Thyroid gland (tissue), 4 donors: ENCODE results near the gene COASY. TPM values are rescaled to one million over a fixed set of nuclear protein-coding genes. Genes with fewer than 3 reads are reported as not detected.

Source experiments
- DNase-seq, 2 donors: peaks; one replicate each; pipeline ENCODE4 v3.0.0-alpha.2; 2019
- H3K27ac ChIP-seq, 3 donors: fragments of 200-600 bp; sonication (generic); 1 replicate in 2 of 3; 2 replicates in 1 of 3; pipeline ENCODE4 v1.5.1; 2016 to 2019; ENCODE audit warnings: mild to moderate bottlenecking in 1 of 3, moderate library complexity in 1 of 3
- H3K27me3 ChIP-seq: fragments of 200-600 bp; sonication (generic); one replicate; pipeline ENCODE4 v1.5.1; 2019
- H3K36me3 ChIP-seq, 2 donors: fragments of 200-600 bp; sonication (generic); one replicate each; pipeline ENCODE4 v1.5.1; 2016 to 2019
- H3K4me1 ChIP-seq, 2 donors: fragments of 200-600 bp; sonication (generic); one replicate each; pipeline ENCODE4 v1.5.1; 2017 to 2019
- H3K4me3 ChIP-seq, 3 donors: fragments of 200-600 bp; sonication (generic); replicated peaks in 1 of 3; 1 replicate in 2 of 3; 2 replicates in 1 of 3; pipeline ENCODE4 v1.5.1; 2016; ENCODE audit warnings: mild to moderate bottlenecking in 1 of 3
- H3K9me3 ChIP-seq: fragments of 200-600 bp; sonication (generic); one replicate; pipeline ENCODE4 v1.5.1; 2017
- POLR2A ChIP-seq, 2 donors: fragments of 450-650 bp; IDR thresholded peaks; one replicate each; pipeline ENCODE4 v1.6.1; 2017; ENCODE audit warnings: antibody characterized with exemption in 2 of 2, mild to moderate bottlenecking in 2 of 2, moderate library complexity in 1 of 2
- WGBS, 2 donors: methylation state at CpG; one replicate each; pipeline ENCODE4 v1.1.5; 2017; 5-methylcytosine and 5-hydroxymethylcytosine counted together
- intact Hi-C: fragments of 100-400 bp; cut with DNase I; formaldehyde crosslinking; loops from one replicate; pipeline ENCODE4 v1.15.1; 2023
- total RNA-seq, 4 donors: library from RNA; depleted of rRNA; stranded (reverse); fragments of >200 nt; gene quantifications; one replicate each; pipeline ENCODE4 v1.2.3, GENCODE V29; 2016
- TF ChIP-seq, protein P1 (sequence below), 6 experiments: fragments of 200-600 bp in 3 of 6; fragments of 450-650 bp in 3 of 6; sonication (generic) in 3 of 6; IDR thresholded peaks; one replicate each; pipeline ENCODE4 v1.5.1; 2016 to 2019; ENCODE audit warnings: antibody characterized with exemption in 6 of 6, mild to moderate bottlenecking in 2 of 6, inconsistent platforms in 1 of 6, moderate library complexity in 1 of 6

COASY gene
- total RNA-seq, 4 donors from 2014 or later, result 32.7 to 60.9 (median 48.7) TPM

DNA sequence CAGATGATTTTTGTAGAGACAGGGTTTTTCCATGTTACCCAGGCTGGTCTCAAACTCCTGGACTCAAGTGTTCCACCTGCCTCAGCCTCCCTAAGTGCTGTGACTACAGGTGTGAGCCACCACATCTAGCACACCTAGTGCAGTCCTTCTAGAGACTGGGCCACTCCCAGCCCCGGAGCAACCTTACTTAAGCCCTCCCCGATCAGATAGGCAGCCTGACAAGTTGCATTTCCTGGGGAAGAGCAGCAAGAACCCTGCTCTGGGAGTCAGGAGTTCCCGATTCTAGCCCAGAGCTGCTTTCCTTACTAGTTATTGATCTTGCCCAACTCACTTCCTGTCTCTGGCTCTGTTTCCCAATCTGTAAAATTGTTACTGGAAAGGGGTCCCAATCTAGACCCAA, 32.9 kb upstream of the COASY start:
- no peaks in the 10 kb centered on the region for H3K27me3 ChIP-seq
- no peak for DNase-seq
- intact Hi-C loops, result loop anchor here (5.0 kb wide), 1 partner anchor 207 kb away; no protein-coding TSS in a partner anchor
- no peak overlapping the region for H3K27ac ChIP-seq
- H3K36me3 ChIP-seq, result no peaks in the 10 kb centered on the region
- peaks cover 6 to 36% of the 10 kb centered on the region in 2 donors for H3K4me1 ChIP-seq
- WGBS, 2 donors, result 71 to 75% methylated on average over 3 of the region's 3 CpGs
- TF ChIP-seq, protein P1, sequence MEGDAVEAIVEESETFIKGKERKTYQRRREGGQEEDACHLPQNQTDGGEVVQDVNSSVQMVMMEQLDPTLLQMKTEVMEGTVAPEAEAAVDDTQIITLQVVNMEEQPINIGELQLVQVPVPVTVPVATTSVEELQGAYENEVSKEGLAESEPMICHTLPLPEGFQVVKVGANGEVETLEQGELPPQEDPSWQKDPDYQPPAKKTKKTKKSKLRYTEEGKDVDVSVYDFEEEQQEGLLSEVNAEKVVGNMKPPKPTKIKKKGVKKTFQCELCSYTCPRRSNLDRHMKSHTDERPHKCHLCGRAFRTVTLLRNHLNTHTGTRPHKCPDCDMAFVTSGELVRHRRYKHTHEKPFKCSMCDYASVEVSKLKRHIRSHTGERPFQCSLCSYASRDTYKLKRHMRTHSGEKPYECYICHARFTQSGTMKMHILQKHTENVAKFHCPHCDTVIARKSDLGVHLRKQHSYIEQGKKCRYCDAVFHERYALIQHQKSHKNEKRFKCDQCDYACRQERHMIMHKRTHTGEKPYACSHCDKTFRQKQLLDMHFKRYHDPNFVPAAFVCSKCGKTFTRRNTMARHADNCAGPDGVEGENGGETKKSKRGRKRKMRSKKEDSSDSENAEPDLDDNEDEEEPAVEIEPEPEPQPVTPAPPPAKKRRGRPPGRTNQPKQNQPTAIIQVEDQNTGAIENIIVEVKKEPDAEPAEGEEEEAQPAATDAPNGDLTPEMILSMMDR (IDR thresholded peaks at IDR 0.05), result no peak
- no peak for TF ChIP-seq POLR2A (IDR thresholded peaks at IDR 0.05)
- no peak overlapping the region for H3K4me3 ChIP-seq
- no peaks in the 10 kb centered on the region for H3K9me3 ChIP-seq

DNA sequence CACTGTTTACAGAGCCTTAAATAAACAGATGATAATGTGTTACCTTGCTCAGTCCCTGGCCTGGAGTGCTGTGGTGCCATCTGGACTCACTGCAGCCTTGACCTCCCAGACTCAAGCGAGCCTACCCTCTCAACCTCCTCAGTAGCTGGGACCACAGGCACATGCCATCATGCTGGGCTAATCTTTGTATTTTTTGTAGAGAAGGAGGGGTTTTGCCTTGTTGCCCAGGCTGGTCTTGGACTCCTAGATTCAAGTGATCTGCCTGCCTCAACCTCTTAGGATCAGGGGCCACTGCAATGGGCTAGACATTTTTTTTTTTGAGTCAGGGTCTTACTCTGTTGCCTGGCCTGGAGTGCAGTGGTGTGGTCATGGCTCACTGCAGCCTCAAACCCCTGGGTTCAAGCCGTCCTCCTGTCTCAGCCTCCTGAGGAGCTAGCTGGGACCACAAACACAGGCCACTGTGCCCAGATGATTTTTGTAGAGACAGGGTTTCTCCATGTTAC, 30.9 kb upstream of the COASY start:
- 95 to 100% methylated on average over 2 of the region's 2 CpGs for WGBS, 2 donors
- intact Hi-C loops, result no loop called here
- TF ChIP-seq, protein P1 (IDR thresholded peaks at IDR 0.05), result no peak
- TF ChIP-seq POLR2A (IDR thresholded peaks at IDR 0.05), result no peak

DNA sequence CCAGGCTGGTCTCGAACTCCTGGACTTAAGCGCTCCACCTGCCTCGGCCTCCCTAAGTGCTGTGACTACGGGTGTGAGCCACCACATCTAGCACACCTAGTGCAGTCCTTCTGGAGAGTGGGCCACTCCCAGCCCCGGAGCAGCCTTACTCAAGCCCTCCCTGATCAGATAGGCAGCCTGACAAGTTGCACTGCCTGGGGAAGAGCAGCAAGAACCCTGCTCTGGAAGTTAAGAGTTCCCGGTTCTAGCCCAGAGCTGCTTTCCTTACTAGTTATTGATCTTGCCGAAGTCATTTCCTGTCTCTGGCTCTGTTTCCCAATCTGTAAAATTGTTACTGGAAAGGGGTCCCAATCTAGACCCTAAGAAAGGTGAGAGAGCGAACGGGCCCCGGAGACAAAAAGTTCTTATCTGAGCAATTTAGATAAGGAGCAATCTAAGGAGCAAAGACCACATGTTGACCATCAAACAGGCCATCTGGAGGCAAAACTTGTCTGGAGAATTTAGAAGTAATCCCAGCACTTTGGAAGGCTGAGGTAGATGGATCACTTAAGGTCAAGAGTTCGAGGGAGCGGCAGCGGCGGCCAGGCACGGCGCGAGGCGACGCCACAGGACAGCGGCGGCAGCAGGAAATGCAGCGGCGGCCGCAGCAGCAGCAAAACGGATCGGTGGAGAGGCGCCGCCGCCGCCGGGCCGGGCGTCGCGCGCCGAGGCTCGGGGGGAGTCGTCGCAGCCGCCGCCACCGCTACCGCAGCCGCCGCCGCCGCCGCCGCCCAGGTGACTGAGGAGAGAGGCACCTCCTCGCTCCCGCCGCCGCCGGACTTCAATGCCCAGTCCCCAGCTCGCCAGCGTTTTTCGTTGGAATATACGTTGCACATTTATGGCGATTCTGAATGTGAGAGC, 30.2 kb upstream of the COASY start:
- intact Hi-C loops, result no loop called here
- Histone ChIP-seq H3K27me3 (no peaks in the 10 kb centered on the region), H3K9me3 (no peaks in the 10 kb centered on the region), H3K36me3 (no peaks in the 10 kb centered on the region), H3K4me3 (peak overlapping the region in 1 of 3 donors; percentile 29), H3K27ac (peak overlapping the region; percentile 72 to 81 (median 76)), H3K4me1 (peaks cover 2 to 37% of the 10 kb centered on the region in 2 donors)
- peak; percentile 65 to 66 for DNase-seq
- TF ChIP-seq, protein P1 (IDR thresholded peaks at IDR 0.05), result peak; percentile 15 to 65 (median 47)
- TF ChIP-seq POLR2A (IDR thresholded peaks at IDR 0.05), result peak; percentile 32 to 50
- 27 to 58% methylated on average over 13 to 33 of the region's 60 CpGs for WGBS, 2 donors

More for the DNA sequence above, 30.9 kb upstream of the COASY start:
- Histone ChIP-seq H3K27ac (peak overlapping the region in 1 of 3 donors; percentile 72), H3K27me3 (no peaks in the 10 kb centered on the region), H3K4me3 (no peak overlapping the region), H3K9me3 (no peaks in the 10 kb centered on the region), H3K36me3 (no peaks in the 10 kb centered on the region), H3K4me1 (peaks cover 6 to 43% of the 10 kb centered on the region in 2 donors)
- no peak for DNase-seq

DNA sequence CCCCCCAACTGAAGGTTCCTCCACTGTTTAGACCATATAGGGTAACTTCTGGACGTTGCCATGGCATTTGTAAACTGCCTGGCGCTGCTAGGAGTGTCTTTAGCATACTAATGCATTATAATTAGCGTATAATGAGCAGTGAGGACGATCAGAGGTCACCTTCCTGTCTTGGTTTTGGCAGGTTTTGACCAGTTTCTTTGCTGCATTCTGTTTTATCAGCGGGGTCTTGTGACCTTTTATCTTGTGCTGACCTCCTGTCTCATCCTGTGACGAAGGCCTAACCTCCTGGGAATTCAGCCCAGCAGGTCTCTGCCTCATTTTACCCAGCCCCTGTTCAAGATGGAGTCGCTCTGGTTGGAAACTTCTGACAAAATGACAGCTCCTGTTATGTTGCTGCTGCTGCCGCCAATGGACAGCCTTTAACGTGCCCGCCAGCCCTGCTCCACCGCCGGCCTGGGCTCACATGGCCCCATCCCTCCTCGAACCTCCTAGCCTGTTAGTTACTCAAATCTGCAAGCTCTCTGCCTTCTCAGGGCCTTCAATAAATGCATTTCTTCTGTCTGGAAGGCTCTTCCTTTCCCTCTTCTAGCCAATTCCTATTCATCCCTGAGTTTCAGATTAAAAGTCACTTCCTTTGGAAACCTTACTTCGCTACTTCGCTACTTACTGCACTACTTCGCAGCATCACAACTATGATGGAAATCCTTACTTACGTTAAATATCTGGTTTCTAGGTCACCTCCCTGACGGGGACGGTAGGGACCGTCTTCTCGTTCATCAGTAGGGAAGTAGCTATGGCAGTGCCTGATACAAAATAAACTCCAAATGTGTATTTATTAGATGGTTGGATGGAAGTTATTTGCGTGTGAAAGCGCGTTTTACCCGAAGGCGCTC, 26.5 kb upstream of the COASY start:
- no peak for DNase-seq
- Histone ChIP-seq H3K4me1 (peaks cover 8 to 32% of the 10 kb centered on the region in 2 donors), H3K4me3 (peak overlapping the region; percentile 22 to 37 (median 31)), H3K9me3 (no peaks in the 10 kb centered on the region), H3K27ac (peak overlapping the region; percentile 81 to 92 (median 89)), H3K27me3 (no peaks in the 10 kb centered on the region), H3K36me3 (peaks cover 9 to 11% of the 10 kb centered on the region in 2 donors)
- TF ChIP-seq, protein P1 (IDR thresholded peaks at IDR 0.05), result no peak
- no peak for TF ChIP-seq POLR2A (IDR thresholded peaks at IDR 0.05)
- intact Hi-C loops, result no loop called here
- 47 to 49% methylated on average over 26 of the region's 26 CpGs for WGBS, 2 donors
